ENCODE measurements around the gene DCAF8.

DCAF8 gene

DNA sequence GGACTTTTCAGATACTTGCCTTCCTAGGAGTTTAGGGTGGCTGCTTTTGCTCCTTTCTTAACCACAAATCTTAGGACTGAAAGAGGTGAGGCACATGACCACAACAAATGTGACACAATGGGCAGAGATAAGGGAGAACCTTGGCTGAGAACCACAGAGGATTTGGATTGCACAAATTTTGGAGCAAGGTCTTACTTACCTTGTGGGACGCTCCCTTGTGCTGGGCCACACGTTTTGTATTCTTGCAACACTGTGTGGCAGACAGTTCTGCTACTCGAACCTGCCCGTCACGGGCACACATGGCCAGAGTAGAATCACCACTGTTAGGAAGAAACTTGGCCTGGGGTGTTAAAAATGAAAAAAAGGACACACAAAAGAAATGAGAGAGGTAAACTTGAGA is 23.9 kb downstream of the DCAF8 start:
- peak; percentile 14 for FAIRE-seq
- TF ChIP-seq POLR2AphosphoS5 (IDR thresholded peaks at IDR 0.05; ENCODE audit: low read depth, low read length) (no peak), POLR2A (IDR thresholded peaks at IDR 0.05; ENCODE audit: low read depth, low read length) (no peak), TAF1 (IDR thresholded peaks at IDR 0.05; ENCODE audit: borderline replicate concordance, low read depth, low read length) (no peak)
- DNase-seq (ENCODE audit: insufficient read length) = no peak

DNA sequence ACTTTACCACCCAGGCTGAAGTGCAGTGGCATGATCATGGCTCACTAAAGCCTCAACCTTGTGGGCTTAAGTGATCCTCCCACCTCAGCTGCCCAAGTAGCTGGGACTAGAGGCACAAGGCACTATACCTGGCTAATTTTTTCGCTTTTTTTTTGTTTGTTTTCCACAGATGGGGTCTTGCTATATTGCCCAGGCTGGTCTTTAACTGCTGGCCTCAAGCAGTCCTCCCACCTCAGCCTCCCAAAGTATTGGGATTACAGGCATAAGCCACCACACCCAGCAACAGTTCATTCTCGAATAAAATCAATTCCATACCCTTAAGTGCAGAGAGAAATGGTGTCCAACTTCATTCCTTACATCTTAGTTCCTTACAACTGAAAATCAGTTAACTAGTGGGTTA is 24.8 kb downstream of the DCAF8 start:
- TF ChIP-seq TAF1 (IDR thresholded peaks at IDR 0.05; ENCODE audit: borderline replicate concordance, low read depth, low read length) (no peak), POLR2AphosphoS5 (IDR thresholded peaks at IDR 0.05; ENCODE audit: low read depth, low read length) (no peak), POLR2A (IDR thresholded peaks at IDR 0.05; ENCODE audit: low read depth, low read length) (no peak)
- FAIRE-seq = no peak

DNA sequence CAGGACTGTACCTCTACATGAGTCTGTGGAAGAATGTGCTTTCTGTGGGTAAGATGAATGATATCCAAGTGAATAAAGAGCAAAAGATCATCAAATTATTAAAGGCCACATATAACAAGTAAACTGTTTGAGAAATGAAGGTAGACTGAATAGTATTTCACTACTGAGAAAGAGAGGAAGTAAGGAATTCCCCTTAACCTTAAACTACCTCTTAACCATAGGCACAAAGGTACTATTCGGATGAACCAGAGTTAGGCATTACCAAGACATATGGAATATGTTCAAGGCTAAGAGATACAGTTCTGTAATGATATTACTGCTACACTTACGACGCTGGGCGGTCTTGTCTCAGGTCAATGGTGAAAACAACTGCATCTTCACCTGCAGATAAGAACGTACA is 25.5 kb downstream of the DCAF8 start:
- FAIRE-seq (peak; percentile 69), DNase-seq (ENCODE audit: insufficient read length) (no peak)
- no peak for TF ChIP-seq POLR2AphosphoS5 (IDR thresholded peaks at IDR 0.05; ENCODE audit: low read depth, low read length)
- TF ChIP-seq TAF1 (IDR thresholded peaks at IDR 0.05; ENCODE audit: borderline replicate concordance, low read depth, low read length) = no peak
- TF ChIP-seq POLR2A (IDR thresholded peaks at IDR 0.05; ENCODE audit: low read depth, low read length) = no peak

More for the DNA sequence above, 24.8 kb downstream of the DCAF8 start:
- DNase-seq (ENCODE audit: insufficient read length) = no peak

DNA sequence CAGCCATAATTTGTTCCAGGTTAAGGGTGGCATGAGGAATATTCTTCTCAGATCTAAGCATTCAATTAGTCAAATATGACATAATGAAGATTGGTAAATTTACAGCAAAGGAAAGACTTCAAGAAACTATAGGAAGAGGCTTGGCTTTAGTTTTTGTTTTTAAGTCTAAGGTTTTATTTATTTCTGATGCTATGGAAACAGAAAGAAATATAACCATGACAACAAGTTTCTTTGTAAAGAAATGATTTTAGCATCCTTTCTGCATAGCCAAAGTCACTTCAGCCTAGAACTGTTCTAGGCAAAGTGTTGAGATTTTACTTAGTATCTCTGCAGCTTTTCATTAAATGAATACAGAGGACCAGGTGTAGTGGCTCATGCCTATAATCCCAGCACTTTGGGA is 29.4 kb downstream of the DCAF8 start:
- FAIRE-seq (no peak), DNase-seq (ENCODE audit: insufficient read length) (no peak)
- TF ChIP-seq POLR2AphosphoS5 (IDR thresholded peaks at IDR 0.05; ENCODE audit: low read depth, low read length) = no peak
- no peak for TF ChIP-seq TAF1 (IDR thresholded peaks at IDR 0.05; ENCODE audit: borderline replicate concordance, low read depth, low read length)
- TF ChIP-seq POLR2A (IDR thresholded peaks at IDR 0.05; ENCODE audit: low read depth, low read length) = no peak

DNA sequence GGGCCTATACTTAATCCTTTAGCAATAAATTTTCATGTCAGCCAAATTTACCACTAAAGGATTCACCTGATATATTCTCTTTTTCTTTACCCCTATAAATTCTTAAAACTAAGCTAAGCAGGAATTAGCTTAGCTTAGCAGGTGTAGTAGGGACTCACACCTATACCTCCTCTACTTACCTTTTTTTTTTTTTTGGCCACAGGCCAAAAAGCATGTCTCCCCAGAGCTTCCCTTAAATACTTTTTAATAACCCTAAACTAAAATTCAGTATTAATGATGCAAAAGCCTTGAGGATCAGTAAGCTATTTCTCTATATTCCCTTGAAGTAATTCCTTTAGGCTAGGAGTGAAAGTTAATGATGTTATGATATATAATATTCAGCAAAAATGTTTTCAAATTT is 33.9 kb downstream of the DCAF8 start:
- TF ChIP-seq POLR2A (IDR thresholded peaks at IDR 0.05; ENCODE audit: low read depth, low read length) = no peak
- no peak for TF ChIP-seq TAF1 (IDR thresholded peaks at IDR 0.05; ENCODE audit: borderline replicate concordance, low read depth, low read length)
- TF ChIP-seq POLR2AphosphoS5 (IDR thresholded peaks at IDR 0.05; ENCODE audit: low read depth, low read length) = no peak
- FAIRE-seq (no peak), DNase-seq (ENCODE audit: insufficient read length) (no peak)

DNA sequence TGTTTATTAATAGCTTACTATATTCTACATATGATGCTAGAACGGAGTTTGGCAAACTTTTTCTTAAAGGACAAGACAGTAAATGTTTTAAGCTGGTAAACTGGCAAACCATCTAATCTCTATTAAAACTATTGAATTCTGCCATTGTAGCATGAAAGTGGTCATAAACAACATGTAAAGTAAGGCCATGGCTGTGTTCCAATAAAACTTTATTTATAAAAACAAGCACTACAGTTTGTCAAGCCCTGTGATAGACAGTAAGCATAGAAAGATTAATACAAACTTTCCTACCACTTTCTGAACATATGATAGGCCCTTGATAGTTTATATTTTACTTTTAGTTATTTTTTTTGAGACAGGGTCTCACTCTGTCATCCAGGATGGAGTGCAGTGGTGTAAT is 34.8 kb downstream of the DCAF8 start:
- TF ChIP-seq POLR2AphosphoS5 (IDR thresholded peaks at IDR 0.05; ENCODE audit: low read depth, low read length) = no peak
- DNase-seq (ENCODE audit: insufficient read length) = no peak
- FAIRE-seq = no peak

DNA sequence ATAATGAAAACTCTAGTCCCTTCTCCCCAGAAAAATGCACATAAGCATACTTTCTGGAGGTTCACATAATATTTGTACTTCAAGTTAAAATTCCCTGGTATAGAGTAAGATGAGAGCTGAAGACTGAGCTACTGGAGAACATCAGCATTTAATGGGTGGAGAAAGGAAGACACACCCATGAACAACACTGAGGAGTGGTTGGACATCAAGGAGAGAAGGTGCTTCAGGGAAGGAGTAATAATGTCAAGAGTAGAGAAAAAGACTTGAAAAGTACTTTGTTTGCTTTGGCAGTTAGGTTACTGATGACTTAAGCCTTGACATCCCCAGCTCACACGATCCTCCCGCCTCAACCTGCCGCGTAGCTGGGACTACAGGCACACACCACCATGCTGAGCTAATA is 35.3 kb downstream of the DCAF8 start:
- no peak for FAIRE-seq
- TF ChIP-seq TAF1 (IDR thresholded peaks at IDR 0.05; ENCODE audit: borderline replicate concordance, low read depth, low read length) (no peak), POLR2AphosphoS5 (IDR thresholded peaks at IDR 0.05; ENCODE audit: low read depth, low read length) (no peak), POLR2A (IDR thresholded peaks at IDR 0.05; ENCODE audit: low read depth, low read length) (no peak)
- no peak for DNase-seq (ENCODE audit: insufficient read length)

GRCh38 chr1:160226623-160227022 is 35.7 kb downstream of the DCAF8 start:
- TF ChIP-seq POLR2A (IDR thresholded peaks at IDR 0.05; ENCODE audit: low read depth, low read length) = no peak
- TF ChIP-seq TAF1 (IDR thresholded peaks at IDR 0.05; ENCODE audit: borderline replicate concordance, low read depth, low read length) = no peak
- no peak for TF ChIP-seq POLR2AphosphoS5 (IDR thresholded peaks at IDR 0.05; ENCODE audit: low read depth, low read length)
- FAIRE-seq (no peak), DNase-seq (ENCODE audit: insufficient read length) (no peak)

- FAIRE-seq (no peak), DNase-seq (ENCODE audit: insufficient read length) (no peak)
- TF ChIP-seq POLR2A (IDR thresholded peaks at IDR 0.05; ENCODE audit: low read depth, low read length) (no peak), POLR2AphosphoS5 (IDR thresholded peaks at IDR 0.05; ENCODE audit: low read depth, low read length) (no peak), TAF1 (IDR thresholded peaks at IDR 0.05; ENCODE audit: borderline replicate concordance, low read depth, low read length) (no peak)
These were observed 37.0 kb downstream of the DCAF8 start for GRCh38 chr1:160225345-160225744.

DNA sequence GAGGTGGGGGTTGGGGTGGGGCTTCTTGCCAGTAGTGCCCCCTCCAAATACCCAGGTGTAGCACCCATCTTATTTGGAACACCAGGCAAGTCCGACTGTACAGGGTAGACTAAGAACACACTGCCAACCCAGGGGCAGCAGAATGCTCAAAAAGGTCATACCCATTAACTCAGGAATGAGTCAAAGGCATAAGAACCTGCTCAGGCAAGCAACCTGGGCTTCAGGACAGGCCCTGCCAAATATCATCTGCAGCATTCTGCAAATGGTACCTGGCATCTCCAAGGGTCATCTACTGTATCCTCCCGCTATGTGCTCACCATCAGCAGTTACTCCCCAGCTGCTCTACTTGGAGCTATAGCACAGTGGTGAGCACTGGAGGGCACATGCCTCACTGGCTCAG is 37.7 kb downstream of the DCAF8 start:
- DNase-seq (ENCODE audit: insufficient read length) (no peak), FAIRE-seq (no peak)
- no peak for TF ChIP-seq POLR2A (IDR thresholded peaks at IDR 0.05; ENCODE audit: low read depth, low read length)
- no peak for TF ChIP-seq TAF1 (IDR thresholded peaks at IDR 0.05; ENCODE audit: borderline replicate concordance, low read depth, low read length)
- no peak for TF ChIP-seq POLR2AphosphoS5 (IDR thresholded peaks at IDR 0.05; ENCODE audit: low read depth, low read length)

DNA sequence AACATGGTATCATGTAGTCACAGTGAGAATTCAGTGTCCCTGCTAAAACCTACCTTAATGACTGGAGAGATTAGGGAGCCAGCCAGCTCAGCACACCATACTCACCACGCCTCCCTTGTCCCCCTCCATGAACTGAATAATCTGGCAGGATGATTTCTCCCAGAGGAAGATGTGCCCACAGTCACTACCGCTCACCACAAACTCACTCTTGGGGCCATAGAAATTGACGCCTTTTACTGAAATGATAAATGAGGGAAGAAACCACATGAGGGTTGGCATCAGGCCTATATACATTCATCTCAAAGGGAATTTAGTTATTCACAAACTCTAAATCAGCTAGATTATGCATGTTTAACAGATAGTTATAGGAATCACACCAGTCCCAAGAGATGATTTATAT is 39.8 kb downstream of the DCAF8 start:
- DNase-seq (ENCODE audit: insufficient read length) = no peak
- FAIRE-seq = no peak
- TF ChIP-seq TAF1 (IDR thresholded peaks at IDR 0.05; ENCODE audit: borderline replicate concordance, low read depth, low read length) (no peak), POLR2A (IDR thresholded peaks at IDR 0.05; ENCODE audit: low read depth, low read length) (no peak), POLR2AphosphoS5 (IDR thresholded peaks at IDR 0.05; ENCODE audit: low read depth, low read length) (no peak)

GRCh38 chr1:160221089-160221488 is 41.3 kb downstream of the DCAF8 start:
- no peak for FAIRE-seq
- TF ChIP-seq POLR2AphosphoS5 (IDR thresholded peaks at IDR 0.05; ENCODE audit: low read depth, low read length) (no peak), TAF1 (IDR thresholded peaks at IDR 0.05; ENCODE audit: borderline replicate concordance, low read depth, low read length) (no peak), POLR2A (IDR thresholded peaks at IDR 0.05; ENCODE audit: low read depth, low read length) (no peak)
- no peak for DNase-seq (ENCODE audit: insufficient read length)

DNA sequence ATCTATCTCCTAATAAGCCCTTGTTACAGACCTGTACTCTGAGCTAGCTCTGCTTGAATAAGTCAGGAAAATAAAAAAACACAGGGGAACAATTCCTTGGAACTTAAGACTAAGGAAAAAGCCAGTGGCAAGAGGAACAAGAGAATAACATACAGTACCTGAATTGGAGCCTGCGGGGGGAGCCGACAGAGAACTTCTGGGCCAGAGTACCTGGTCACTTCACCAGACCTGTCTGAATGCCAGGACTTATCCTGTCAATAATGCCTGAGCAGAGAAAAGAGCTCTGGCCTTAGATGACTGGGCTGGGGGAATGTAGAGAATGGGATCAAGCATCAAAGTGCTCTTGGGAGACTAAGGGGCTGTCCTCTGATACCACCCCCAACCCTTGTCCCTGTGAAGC is 42.0 kb downstream of the DCAF8 start:
- TF ChIP-seq TAF1 (IDR thresholded peaks at IDR 0.05; ENCODE audit: borderline replicate concordance, low read depth, low read length) = no peak
- TF ChIP-seq POLR2AphosphoS5 (IDR thresholded peaks at IDR 0.05; ENCODE audit: low read depth, low read length) = no peak
- TF ChIP-seq POLR2A (IDR thresholded peaks at IDR 0.05; ENCODE audit: low read depth, low read length) = no peak
- no peak for DNase-seq (ENCODE audit: insufficient read length)
- FAIRE-seq = no peak
